Ecto neural progenitor cell (in vitro differentiated cells): Measurements from ENCODE around the gene APOL6.
"Not testable (repeated sequence)": the region's sequence is repeated elsewhere in the genome, so short reads cannot be mapped to it uniquely, and the experiment has no call there.

Experiments used
- DNase-seq: peaks from one replicate; pipeline ENCODE4 v3.0.0-alpha.2; 2018; ENCODE audit warnings: low spot score

Gene APOL6

DNA sequence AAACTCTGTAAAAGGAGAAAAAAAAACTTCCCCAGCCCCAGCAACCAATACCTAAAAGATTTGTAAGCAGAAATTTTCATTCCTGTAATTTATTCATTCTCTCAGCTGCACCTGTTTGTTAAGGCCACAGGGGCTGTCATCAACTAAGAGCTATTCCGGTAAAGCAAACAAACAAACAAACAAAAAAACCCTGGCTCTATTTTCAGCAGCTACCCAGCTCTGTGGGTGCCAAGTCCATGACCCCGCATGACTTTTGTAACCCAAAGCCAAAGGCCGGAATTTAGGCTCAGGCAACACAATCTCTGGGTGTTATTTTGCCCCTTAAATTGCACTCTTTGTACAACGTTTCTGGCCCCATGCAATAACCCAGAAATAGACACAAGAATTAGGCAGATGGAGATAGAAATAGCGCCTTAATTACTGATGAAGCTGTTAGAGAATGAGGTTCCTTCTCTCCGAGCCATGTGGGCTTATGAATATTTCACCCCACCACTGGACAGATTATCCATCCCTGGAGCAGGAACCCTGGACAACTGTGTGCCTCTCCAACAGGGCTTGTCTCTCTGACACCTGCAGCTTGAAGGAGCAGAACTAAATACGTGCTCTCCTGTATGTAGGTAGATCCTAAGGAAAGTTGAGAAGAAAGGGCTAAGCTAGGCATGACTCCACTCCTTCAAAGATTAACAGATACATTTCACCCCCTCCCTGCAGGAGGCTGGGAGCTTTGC is 29.4 kb downstream of the APOL6 start:
- no peak for DNase-seq

DNA sequence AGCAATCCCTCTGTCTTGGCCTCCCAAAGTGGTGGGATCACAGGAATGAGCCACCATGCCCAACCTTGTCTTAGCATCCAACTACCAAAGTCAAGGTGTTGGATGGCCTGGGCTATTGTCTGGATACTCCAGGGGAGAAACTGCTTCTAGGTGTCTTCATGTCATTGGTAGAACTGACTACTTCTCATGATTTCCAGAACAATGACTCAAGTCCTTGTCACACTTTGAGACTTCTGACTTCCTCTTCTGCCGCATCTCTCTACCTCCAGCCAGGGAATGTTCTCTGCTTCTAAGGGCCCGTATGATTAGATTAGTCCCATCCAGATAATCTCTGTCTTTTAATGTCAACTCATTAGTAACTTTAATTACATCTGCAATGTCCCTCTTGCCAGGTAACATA is 30.6 kb downstream of the APOL6 start:
- DNase-seq, result no peak

DNA sequence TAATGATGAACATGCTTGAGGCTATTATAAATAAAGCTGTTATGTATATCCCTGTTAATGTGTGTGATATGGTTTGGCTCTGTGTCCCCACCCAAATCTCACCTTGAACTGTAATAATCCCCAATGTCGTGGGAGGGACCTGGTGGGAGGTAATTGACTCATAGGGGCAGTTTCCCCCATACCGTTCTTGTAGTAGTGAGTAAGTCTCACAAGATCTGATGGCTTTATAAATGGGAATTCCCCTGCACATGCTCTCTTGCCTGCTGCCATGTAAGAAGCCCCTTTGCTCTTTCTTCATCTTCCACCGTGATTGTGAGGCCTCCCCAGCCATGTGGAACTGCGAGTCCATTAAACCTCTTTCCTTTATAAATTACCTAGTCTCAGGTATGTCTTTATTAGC is 31.2 kb downstream of the APOL6 start:
- DNase-seq, result not testable (repeated sequence)

DNA sequence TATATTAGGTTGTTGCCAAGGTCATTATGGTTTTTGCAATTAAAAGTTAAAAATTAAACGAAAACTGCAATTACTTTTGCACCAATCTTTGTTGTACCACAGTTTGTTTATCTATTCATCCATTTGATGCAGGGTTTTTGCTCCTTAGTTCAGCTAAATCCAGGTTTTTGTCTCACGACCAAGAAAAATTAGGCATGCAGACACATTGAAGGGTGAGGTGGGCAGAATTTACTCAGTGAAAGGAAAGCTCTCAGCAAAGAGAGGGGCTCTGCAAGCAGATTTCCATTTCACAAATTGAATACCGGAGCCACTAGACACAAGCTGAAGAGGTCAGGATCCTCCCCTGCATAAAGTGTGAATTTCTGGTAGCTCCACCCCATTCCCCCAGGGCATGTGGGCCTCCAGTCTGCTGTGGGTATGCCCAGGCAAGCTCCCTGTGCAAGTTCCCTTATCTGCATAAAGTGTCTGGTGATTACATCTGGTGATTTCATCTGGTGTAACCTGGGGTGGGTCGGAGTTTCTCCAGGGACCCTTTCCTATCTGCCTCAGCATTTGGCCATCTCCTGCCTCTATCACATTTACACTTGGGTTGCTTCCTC is 33.3 kb downstream of the APOL6 start:
- DNase-seq, result peak; percentile 60

DNA sequence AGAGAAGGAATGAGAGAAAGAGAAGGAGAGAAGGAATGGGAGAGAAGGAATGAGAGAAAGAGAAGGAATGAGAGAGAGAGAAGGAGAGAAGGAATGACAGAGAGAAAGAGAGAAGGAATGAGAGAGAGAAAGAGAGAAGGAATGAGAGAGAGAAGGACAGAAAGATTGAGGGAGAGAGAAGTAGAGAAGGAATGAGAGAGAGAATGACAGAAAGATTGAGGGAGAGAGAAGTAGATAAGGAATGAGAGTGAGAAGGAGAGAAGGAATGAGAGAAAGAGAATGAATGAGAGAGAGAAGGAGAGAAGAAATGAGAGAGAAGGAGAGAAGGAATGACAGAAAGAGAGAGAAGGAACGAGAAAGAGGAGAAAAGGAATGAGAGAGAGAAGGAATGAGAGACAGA is 35.3 kb downstream of the APOL6 start:
- no peak for DNase-seq

DNA sequence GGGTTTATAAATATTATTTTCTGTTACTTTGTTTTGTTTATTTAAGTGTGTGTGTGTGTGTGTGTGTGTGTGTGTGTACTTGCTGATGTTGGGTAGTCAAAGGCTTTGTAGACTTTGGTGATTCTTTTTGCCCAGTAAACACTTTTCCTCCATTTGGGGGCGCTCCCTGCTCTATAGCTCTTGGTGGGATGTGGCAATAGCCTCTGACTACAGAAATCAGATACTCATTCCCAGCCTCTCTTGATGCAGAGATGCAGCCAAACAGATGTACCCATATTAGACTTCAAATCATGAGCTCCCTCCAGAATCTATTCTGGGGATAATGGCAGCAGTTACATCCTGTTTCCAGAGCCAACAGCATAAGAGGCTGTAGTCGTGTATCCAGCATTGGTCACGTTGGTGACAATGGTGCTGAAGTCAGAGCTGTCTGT is 36.0 kb downstream of the APOL6 start:
- peak; percentile 51 for DNase-seq

DNA sequence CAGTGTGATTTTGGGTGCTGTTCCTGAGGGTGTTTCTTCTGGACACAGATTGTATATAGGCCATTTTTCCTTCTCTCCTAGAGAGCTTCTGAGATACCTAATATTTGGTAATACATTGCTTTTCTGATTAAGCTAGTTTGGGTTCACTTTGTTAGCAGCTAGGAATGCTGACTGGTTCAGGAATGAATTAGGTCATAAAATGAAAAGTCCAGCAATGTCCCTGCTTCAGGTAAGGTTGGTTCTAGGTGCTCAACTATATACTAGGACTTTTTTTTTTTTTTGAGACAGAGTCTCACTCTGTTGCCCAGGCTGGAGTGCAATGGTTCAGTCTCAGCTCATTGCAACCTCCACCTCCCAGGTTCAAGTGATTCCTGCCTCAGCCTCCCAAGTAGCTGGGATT is 36.5 kb downstream of the APOL6 start:
- DNase-seq, result no peak

DNA sequence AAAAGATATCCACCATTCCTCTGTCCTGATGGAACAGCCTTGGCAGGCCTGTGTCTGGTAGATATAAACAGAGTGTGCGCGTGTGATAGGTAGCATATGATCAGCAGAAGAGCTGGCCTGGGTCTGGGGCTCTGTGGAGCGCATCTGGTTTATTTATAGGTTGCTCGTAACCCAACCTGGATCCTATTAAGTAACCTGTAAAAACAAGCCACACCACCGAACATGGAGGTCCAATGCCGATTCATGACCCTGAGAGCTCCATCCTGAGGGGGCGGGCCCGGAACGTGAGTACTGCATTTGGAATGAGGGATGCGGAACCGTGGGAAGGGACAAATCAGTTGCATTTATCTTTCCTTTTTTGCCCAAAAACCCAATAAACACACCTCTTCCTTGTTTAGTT is 37.5 kb downstream of the APOL6 start:
- no peak for DNase-seq

DNA sequence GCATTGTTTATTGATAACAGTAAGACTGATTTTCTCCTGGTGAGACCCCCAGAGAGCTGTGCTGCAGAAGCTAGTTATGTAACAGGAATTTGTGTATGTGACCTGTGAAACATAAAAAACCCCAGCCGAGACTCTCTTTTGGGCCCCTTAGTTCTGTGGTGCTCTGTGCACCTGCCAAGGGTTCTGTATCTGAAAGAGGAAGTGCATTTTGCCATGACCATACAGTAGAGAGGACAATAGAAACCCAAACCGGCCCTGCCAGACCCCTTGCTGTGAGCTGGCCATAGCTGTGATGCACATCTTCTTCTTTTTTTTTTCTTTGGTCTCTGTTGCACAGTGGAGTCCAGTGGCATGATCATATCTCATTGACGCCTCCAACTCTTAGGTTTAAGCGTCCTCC is 38.1 kb downstream of the APOL6 start:
- DNase-seq, result no peak

DNA sequence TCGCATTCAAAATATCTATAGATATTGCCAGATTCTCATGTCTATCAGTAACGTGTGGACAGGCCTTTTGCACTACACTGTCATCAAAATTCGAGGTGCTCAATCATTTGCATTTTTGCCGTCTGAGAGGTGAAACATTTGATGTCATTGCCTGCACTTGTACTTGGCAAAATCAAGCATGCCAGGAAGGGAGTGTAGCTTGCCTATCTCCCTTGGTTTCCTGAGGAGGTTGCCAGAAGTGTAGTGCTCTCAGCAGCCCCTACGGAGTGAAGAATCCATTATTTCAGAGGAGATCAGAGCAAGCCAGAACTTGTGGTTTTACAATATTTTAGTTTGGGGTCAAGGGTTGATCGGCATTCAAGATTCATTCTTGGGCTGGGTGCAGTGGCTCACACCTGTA is 39.2 kb downstream of the APOL6 start:
- no peak for DNase-seq

DNA sequence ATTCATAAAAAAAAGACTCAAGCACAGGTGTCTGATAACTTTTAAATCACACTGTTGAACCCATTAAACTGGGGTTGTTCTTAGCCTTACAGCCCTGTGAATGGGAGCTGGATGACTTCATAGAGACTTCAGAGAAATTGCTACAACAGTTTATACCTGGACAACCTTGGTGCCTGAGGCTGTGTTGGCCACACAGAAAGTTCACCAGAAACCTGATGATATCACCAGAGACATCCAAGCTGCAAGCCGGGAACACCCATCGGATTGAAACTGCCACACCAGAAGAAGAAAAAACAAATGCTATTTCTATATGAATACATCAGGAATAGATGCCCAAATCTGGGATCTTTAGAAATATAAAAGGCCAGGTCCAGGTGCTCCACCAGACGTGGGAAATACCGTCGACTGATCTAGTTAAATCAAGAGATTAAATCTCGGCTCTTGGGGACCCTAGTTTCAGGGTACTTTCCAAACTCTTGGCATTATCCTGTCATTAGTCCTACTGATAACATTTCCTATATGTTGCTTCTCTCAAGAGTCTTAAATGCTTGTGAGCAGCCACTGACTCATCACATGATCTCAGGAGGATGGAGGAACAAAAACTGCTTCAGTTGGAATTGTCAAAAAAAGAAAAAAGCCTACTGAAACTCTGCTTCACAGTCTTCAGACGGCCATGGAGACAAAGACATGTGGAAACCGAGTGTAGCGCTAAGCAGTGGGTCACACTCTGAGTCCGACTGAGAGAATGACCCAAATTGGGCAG is 40.8 kb downstream of the APOL6 start:
- no peak for DNase-seq

DNA sequence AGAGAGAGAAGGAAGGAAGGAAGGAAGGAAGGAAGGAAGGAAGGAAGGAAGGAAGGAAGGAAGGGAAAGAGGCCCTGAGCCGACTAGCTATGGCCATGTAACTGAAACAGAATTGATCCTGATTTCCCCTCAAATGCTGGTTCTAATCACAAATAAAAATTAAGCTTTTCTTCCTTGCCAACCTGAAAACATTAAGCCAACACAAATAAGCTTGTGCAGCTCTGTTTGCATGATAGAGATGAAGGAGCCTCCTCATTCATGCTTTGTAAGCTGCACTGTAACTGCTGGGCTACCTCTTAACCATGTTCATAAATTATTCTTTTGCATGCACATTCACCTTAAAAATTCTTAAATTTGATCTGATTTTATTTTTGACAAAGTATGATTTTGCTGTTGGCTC is 41.8 kb downstream of the APOL6 start:
- no peak for DNase-seq

DNA sequence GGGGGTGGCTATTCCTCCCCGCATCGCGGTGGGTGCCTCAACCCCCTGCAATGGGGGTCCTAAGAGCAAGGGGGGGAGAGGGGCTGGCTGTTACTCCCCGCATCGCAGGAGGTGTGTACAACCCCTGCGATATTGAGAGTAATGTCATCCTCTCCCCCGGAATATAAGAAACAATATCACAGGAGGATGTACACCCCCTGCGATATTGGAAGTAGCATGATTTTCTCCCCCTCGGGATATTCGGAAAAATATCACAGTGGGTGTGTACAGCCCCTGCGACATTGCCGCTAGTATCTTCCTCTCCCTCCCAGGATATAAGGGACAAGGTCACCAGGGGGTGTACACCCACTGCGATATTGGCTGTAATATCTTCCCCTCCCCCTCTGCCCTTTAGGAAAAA is 47.0 kb downstream of the APOL6 start:
- no peak for DNase-seq

DNA sequence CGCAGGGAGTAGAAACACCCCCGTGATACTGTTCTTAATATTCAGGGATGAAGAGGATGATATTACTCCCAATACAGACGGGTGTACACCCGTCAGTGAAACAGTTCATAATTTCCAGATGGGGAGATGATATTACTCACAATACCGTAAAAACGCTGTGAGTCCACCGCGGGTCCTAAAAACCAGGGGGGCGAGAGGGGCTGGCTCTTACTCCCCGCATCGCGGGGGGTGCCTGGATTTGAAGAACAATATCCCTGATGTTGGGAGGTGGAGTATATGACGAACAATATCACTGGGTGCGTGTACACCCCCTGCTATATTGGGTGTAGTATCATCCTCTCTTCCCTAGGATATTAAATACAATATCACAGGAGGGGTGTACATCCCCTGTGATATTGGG is 48.9 kb downstream of the APOL6 start:
- DNase-seq, result no peak

DNA sequence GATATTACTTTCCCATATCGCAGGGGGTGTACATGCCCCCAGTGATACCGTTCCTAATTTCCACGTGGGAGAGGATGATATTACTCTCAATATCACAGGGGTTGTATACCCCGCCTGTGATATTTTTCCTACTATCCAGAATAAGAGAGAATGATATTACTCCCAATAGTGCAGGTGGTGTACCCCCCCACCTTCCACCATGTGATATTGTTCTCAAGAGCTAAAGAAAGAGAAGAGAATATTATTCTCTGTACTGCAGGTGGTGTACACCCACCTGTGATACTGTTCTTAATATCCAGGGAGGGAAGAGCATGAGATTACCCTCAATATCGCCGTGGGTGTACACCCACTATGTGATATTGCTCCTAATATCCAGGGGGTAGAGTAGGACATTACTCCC is 51.6 kb downstream of the APOL6 start:
- DNase-seq, result not testable (repeated sequence)

DNA sequence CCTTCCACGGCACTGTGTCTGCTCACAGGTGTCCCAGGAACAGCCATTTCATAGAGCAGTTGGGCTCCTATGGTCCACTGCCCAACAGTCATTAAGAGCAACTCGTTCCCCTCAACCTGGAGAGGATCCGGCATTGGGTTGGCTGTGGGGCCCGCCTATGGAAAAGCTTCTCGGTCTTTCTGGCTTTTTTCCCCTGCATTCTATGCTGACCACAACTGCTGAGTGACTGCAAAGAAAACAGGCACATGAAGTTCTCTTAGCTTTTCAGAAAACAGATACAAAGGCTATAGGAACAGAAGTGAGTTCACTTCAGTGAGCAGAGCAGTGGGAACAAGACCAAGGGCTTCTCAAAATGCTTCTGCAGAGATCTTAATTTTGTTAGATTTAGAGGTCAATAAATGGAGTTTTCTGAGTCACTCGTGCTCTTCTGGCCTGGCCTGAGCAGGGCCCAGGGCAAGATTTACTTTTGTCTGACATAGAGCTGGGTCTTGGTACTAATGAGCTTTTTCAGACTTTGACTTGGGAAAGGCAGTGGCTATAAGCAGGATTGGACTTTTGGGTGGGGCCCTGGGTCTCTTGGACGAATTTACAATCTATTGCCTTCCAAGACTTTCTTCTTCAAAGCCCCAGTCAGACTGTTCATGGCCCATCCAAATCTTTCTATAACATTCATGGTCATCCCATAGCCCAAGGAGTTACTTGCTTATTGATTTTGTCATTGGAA is 55.8 kb downstream of the APOL6 start:
- no peak for DNase-seq

DNA sequence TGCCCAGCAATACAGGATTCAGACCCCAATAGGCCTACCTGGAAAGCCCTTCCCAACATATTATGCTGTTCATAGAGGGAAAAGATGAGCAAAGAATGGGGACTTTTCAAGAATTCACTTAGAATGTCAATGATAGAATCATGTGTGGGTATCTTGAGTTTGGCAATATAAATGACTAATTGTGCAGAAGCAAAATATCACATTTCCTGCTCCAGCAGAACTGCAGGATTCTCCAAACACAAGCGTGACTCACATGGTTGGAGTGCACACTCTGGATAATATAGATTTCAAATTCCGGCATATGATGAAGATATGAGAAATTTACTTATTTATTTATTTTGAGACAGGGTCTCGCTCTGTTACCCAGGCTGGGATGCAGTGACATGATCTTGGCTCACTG is 56.9 kb downstream of the APOL6 start:
- DNase-seq, result no peak

DNA sequence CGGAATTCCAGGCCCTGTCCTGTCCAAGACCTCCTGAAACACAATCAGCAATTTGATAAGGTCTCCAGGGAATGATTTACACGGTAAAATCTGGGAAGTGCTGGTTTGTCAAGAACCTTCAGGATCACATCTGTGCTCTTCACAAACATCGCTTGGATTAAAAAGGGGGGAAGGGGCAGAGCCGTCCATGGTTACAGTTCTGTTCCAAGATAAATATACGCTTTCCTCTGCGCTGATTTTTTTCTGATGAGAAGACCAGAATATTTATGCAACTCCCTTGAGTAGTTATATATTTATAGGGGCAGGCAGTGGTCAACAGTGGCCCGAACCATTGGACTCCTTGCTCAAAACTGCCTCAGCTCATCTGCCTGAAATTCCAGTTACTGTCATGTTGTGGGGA is 60.2 kb downstream of the APOL6 start:
- DNase-seq, result no peak

DNA sequence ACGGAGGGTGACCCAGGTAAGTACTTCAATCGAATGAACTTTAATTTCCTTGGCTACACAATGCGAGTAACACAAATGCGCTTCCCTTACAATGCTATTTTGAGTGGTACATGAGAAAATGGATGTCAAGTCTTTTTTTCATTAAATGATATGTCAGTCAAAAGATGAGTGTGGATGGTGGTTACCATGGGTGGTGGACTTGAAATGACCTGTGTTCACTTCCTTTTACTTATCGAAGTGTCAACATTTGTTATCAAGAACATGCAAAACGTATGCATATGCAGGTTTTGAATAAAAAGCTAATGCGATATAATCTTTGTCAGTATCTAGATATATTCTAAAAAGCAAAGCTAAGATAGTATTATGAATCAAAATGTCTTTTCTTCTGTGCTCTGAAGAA is 60.7 kb downstream of the APOL6 start:
- DNase-seq, result no peak

DNA sequence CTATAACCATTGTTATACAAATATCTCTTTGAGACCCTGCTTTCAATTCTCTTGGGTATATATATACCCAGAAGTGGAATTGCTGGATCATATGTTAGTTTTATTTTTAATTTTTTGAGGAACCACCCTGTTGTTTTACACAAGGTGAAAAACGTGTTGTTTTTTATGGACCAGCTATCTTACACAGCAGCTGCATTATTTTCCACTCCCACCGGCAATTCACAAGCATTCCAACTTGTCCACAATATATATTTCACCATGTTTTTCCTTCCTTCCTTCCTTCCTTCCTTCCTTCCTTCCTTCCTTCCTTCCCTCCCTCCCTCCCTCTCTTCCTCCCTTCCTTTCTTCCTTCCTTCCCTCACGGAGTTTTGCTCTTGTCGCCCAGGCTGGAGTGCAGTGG is 63.1 kb downstream of the APOL6 start:
- no peak for DNase-seq

DNA sequence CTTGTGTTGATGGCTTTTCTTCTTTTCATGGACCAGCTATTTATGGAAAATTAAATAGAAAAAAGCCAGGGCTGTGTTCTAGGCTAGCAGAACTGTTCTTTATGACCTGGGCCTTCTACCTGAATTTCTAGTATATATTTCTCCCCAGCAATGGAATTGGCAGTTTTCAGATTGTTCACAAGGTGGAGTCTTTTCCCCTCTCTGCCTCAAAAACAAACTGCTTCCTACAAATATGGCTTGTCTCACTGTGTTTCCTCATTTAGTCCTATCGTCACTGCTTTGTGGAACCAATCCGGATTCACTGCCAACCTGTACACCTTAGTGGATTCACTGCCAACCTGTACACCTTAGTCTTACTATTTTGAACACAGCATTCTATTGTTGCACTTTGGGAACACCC is 64.4 kb downstream of the APOL6 start:
- DNase-seq, result no peak

DNA sequence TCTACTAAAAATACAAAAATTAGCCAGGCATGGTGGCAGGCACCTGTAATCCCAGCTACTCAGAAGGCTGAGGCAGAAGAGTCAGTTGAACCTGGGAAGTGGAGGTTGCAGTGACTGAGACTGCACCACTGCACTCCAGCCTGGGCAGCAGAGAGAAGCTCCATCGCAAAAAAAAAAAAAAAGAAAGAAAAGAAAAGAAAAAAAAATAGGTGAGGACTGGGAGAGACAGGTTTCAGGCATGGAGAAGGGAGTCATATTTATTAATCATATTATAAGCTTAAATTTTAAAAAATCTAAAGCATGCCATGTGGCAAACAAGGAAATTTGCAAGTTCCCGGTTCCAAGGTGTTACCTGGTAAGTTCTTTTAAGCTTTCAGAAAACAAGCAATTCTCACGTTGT is 69.3 kb downstream of the APOL6 start, which contains the start of gene APOL5:
Gene APOL5 (plus strand): TSS at position 301 of the 400 bp plus-strand sequence. CDS start 0 bp downstream, at position 301.
- DNase-seq, result no peak
